ENCODE results near the gene ANAPC10.
"Not testable (repeated sequence)": the region's sequence is repeated elsewhere in the genome, so short reads cannot be mapped to it uniquely, and the experiment has no call there.

The ANAPC10 gene

DNA sequence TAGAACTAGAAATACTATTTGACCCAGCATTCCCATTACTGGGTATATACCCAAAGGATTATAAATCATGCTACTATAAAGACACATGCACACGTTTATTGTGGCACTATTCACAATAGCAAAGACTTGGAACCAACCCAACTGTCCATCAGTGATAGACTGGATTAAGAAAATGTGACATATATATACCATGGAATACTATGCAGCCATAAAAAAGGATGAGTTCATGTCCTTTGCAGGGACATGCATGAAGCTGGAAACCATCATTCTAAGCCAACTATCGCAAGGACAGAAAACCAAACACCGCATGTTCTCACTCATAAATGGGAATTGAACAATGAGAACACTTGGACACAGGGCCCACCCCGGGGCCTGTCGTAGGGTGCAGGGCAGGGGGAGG lies 97.3 kb downstream of the ANAPC10 start:
- DNase-seq, result not testable (repeated sequence)

DNA sequence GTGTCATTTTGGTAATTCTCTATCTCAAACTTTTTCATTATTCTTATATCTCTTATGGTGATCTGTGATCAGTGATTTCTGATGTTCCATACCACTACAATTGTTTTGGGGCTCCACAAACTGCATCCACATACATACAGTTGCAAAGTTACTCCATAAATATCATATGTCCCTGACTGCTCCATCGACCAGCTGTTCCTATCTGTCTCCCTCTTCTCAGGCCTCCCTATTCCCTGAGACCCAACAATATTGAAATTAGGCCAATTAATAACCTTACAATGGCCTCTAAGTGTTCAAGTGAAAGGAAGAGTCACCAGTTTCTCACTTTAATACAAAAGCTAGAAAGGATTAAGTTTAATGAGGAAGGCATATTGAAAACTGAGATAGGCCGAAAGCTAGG lies 108.7 kb downstream of the ANAPC10 start:
- DNase-seq, result no peak

DNA sequence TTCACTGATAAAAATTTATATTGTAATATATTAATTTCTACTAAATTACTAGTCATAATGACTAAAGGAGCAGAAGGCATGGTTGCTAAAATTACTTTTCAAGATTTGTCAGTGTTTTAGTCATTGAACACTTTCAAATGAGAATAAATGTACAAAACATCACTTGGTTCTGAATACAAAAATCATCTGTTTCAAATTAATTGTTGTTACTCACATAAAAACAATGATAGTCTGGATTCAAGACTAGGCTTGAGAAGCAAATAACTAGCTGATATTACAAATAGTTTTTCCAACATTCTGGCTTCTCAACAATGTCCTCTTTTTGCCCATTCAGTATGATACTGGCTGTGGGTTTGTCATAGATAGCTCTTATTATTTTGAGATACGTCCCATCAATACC lies 112.5 kb downstream of the ANAPC10 start:
- DNase-seq, result no peak

DNA sequence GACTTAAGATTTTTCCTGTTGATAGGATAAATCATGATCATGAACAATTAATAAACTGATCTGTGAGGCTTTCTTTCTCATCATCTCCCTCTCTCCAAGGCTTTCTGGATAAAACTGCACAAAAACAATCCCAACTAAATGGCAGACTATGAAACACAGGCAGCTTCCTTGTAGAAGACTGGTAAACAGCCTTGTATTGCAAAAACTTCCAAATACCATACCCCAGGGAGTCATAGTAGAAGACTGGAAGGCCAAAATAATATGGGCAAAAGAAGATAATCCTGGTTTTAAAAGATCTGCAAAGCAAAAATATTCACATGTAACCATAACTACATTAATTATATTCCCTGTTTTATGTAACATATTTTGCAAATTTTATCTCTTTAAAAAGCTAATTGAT lies 113.0 kb downstream of the ANAPC10 start:
- DNase-seq, result no peak

DNA sequence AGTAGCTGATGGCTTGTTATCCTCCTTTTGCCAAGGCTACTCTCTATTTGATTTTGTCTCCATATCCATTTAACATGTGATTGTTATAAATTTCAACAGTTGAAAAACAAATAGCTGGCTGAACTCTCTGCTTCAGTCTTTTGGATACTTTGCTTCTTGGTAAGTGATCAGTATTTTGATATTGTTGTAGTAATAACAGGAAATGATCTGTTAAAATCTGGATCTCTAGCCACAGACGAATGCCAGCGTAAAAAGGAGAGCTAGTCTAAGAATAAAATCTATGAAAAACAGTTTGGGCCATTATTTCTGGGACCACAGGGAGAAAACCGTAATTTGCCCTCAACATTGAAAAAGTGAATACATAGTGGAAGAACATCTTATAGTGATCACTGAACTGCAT lies 113.8 kb downstream of the ANAPC10 start:
- DNase-seq, result no peak

DNA sequence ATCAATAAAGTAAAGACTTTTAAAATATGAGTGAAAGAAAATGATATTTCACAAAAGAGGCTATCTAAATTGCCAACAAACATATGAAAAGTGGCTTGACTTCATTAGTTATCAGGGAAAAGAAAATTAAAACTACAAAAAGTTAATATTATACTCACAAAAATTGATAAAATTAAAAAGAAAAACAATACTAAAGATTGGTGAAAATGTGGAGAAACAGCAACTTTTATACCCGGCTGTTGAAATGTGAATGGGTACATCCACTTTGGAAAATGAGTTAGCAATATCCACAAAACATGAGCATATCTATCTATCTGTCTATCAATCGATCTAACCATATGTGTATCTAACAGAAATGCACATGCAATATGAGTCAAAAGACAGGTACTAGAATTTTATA lies 122.3 kb downstream of the ANAPC10 start:
- DNase-seq, result no peak

DNA sequence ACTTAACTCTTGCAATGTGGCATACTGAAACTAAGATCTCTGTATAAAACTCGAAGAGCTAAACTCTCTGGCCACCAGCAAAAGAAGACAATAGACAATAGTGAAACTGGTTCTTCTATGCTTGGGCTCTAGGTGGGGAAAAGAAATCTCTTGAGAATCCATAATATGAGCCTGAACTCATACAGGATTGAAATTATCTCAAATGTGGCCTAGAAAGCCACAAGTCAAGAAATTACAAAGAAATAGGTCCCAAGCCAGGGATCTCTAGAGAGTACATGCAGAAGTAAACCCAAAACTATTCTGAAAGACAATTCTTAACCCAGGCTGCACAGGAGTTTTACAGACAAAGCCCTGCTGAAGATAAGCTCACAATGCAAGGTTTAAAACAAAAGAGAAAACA lies 127.4 kb downstream of the ANAPC10 start:
- DNase-seq, result no peak

DNA sequence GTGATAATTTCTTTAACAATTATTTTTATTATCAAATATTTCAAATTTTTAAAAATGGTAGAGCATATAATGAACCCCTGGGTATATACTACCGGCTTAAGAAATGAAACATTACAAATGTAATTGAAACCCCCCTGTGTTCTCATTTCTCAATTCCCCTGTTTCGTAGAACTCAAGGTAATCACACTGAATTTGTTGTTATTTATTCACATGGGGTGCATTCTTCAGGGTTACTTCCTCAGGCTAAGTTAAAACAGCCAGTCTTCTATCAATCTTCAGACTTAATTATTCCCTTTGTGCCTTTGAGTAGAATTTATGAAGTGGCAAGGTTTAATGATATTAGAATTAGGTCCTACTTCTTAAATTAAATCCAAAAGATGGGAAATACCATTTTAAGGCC lies 128.2 kb downstream of the ANAPC10 start:
- no peak for DNase-seq

DNA sequence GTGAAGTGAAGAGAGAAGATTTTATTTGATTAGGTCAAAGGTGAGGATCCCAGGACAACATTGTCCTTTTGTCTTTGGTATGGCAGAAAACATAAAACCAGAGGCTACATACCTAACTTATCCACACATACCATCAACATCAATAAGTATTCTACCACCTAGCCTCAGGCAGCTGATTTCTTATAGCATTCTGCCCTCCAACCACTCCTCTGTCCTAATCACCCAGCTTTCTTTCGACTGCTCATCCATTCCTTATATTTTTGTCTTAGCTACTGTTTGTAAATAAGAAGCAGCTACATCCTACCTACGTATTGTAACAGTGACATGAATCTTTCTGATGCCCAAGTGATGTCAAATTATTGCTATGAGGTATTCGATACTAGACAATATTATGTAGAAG lies 129.4 kb downstream of the ANAPC10 start:
- DNase-seq, result no peak

DNA sequence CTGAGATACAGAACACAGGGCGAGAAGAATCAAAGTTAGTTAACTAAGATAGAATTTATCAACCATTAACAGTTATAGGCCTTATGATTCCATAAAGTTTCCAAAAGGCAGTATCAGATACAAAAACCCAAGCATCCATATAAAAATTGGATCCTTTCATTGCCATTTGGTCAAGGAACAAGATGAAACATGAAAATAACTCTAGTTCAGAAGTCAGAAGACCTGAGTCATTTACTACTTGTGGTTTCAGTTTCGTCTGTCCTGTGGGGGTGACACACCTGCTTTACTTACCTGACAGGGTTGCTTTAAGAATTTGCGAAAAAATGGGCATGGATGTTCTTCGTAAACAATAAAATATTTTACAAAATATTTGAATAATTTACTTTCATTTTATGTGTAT lies 130.8 kb downstream of the ANAPC10 start:
- no peak for DNase-seq

DNA sequence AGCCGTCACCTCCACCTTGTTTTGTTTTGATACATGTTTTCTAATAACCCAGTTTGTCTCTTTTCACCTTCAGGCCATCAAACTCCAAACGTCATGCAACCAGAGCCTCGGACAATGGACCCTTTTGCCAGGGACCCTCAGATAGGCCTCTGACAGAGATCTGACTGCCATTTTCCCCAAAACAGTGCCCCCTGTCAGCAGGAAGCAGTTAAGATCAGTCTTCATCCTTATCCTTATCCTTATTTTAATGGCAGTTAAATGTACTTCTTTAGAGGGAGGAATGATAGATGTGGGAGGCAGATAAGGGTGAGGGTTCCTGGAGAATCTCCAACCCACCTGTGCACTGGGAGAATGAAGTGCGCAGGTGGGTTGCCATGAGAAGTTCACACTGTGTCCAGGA lies 135.7 kb downstream of the ANAPC10 start:
- no peak for DNase-seq

DNA sequence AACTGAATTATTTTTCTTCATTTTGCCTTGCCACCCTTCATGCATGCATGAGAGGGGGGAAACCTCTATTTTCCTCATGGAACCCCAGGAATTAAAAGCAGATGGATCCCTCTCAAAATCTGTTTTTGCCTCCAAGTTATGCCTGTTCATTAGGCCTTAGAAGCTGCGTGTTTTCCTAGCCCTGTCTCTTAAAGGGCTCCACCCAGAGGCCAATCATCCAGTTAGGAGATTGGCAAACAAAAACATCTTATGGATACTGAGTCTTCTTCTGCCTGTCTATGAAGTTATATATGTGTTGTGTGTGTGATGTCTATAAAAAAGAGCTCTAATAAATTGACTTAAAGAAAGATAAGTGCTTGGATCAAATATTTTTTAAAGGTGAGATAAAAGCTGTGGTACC lies 142.9 kb downstream of the ANAPC10 start:
- no peak for DNase-seq

DNA sequence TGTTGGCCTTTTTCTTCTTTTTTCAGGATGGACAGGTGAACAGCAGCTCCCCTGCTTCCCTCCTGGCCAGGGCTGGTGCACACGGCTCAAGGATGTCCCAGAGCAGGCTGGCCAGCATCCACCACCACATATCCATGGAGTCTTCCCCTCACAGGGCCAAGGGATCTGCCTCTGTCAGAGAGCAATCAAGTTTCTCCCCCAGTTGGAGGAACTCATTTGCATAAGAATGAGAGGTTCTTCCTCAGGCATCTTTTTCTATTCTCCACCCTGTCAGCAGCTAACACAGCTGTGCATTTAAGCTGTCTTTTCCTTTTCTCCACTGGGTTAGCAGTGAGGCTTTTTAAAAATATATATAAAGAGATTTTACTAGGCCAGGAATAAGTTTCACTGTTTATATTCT lies 143.8 kb downstream of the ANAPC10 start:
- DNase-seq, result no peak

DNA sequence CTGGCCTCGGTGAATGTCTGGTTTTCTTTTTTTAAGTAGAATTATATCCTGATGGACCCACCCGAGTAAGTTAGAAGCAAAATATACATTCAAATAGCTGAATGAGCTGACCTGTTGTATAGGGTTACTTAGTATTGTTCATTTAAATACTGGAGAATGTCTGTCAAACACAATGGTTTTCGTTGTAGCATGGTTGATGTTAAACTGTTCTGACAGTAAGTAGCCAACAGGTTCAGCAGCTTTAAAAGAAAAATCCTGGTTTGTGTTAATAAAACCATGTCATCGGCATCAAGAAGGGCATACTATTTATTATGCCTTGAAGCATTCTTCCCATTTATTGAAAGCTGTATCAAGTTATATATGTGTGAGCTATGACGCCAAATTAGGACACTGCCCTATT lies 149.6 kb downstream of the ANAPC10 start:
- DNase-seq, result no peak

DNA sequence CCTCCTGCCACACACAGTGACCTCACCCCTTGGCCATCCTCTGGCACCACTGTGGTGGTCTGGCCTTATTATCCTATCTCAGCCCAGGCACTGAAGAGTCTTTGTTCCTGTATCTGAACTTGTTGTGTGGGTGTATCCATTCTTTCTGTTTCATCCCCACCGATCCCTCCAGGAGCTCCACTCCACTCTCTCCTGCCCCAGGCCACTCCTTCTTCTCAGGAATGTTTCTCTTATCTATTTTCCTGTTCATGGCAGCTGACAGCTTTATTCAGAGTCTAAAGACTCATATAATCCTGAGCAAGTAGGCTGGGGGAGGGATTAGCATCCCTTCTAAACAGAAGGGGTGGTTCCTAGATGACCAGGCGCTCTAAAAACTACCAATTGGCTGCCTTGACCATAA lies 150.0 kb downstream of the ANAPC10 start:
- no peak for DNase-seq
